OCI-LY1 (cell line): ENCODE results near the gene SEMA5A.

Experiments used
- H2AFZ ChIP-seq: fragments of 200-600 bp; sonication (generic), shearing (Covaris generic); 2 replicates; pipeline ENCODE4 v1.6.0; 2014; ENCODE audit warnings: antibody characterized with exemption, mild to moderate bottlenecking, low read length
- H3F3A ChIP-seq: fragments of 200-600 bp; sonication (generic), shearing (Covaris generic); 2 replicates; pipeline ENCODE4 v1.6.0; 2014; ENCODE audit warnings: mild to moderate bottlenecking, antibody characterized with exemption, low read length, moderate library complexity; ENCODE audit not compliant: insufficient read depth
- H3K27ac ChIP-seq: fragments of 200-600 bp; sonication (generic); 2 replicates; pipeline ENCODE4 v1.5.1; 2014; ENCODE audit warnings: low read length, mixed run types, mild to moderate bottlenecking, low read depth; ENCODE audit not compliant: poor library complexity, severe bottlenecking
- H3K27me3 ChIP-seq: fragments of 200-600 bp; sonication (generic); 2 replicates; pipeline ENCODE4 v1.6.0; 2014; ENCODE audit warnings: antibody characterized with exemption, mild to moderate bottlenecking, low read length, moderate library complexity; ENCODE audit not compliant: insufficient read depth
- H3K36me3 ChIP-seq: fragments of 200-600 bp; sonication (generic); 2 replicates; pipeline ENCODE4 v1.6.1; 2014; ENCODE audit warnings: mild to moderate bottlenecking, antibody characterized with exemption, low read length, moderate library complexity, mixed read lengths; ENCODE audit not compliant: insufficient read depth
- H3K4me1 ChIP-seq: fragments of 200-600 bp; sonication (generic); 2 replicates; pipeline ENCODE4 v1.5.1; 2014; ENCODE audit warnings: mild to moderate bottlenecking, low read length, moderate library complexity; ENCODE audit not compliant: insufficient read depth, severe bottlenecking
- H3K4me2 ChIP-seq: fragments of 200-600 bp; sonication (generic), shearing (Covaris generic); 2 replicates; pipeline ENCODE4 v1.6.1; 2014; ENCODE audit warnings: low read length
- H3K4me3 ChIP-seq: fragments of 200-600 bp; sonication (generic); 2 replicates; pipeline ENCODE4 v1.5.1; 2014; ENCODE audit warnings: low read length, low read depth, mild to moderate bottlenecking, mixed read lengths; ENCODE audit not compliant: poor library complexity, severe bottlenecking
- H3K79me2 ChIP-seq: fragments of 200-600 bp; shearing (Covaris generic); 2 replicates; pipeline ENCODE4 v1.6.1; 2016; ENCODE audit warnings: mixed run types, low read length, mixed read lengths; ENCODE audit not compliant: insufficient read depth
- H3K9ac ChIP-seq: fragments of 200-600 bp; sonication (generic), shearing (Covaris generic); 2 replicates; pipeline ENCODE4 v1.6.1; 2014; ENCODE audit warnings: mild to moderate bottlenecking, low read length, mixed read lengths
- H3K9me2 ChIP-seq: fragments of 200-600 bp; sonication (generic), shearing (Covaris generic); 2 replicates; pipeline ENCODE4 v1.6.1; 2014; ENCODE audit warnings: low read depth, mild to moderate bottlenecking, low read length, mixed read lengths
- H3K9me3 ChIP-seq: fragments of 200-600 bp; shearing (Covaris generic); 2 replicates; pipeline ENCODE4 v1.6.1; 2014; ENCODE audit warnings: low read length, mixed read lengths
- H4K20me1 ChIP-seq: fragments of 200-600 bp; sonication (generic), shearing (Covaris generic); 2 replicates; pipeline ENCODE4 v1.6.0; 2016; ENCODE audit warnings: mild to moderate bottlenecking, low read length; ENCODE audit not compliant: insufficient read depth
- EZH2 ChIP-seq: fragments of 200-600 bp; sonication (generic), shearing (Covaris generic); IDR thresholded peaks from 2 replicates; pipeline ENCODE4 v1.8.0; 2017; ENCODE audit warnings: borderline replicate concordance, mixed run types, mild to moderate bottlenecking, antibody characterized with exemption, low read length, moderate library complexity, mixed read lengths
- TF ChIP-seq, protein P1 (sequence below): fragments of 200-600 bp; sonication (generic), shearing (Covaris generic); IDR thresholded peaks from 2 replicates; pipeline ENCODE4 v1.5.1; 2017; ENCODE audit warnings: mild to moderate bottlenecking, antibody characterized with exemption, low read length, moderate library complexity, mixed read lengths

SEMA5A gene

GRCh38 chr5:9329125-9329524 is 216.8 kb downstream of the SEMA5A start:
- TF ChIP-seq EZH2: no peak
- TF ChIP-seq, protein P1, sequence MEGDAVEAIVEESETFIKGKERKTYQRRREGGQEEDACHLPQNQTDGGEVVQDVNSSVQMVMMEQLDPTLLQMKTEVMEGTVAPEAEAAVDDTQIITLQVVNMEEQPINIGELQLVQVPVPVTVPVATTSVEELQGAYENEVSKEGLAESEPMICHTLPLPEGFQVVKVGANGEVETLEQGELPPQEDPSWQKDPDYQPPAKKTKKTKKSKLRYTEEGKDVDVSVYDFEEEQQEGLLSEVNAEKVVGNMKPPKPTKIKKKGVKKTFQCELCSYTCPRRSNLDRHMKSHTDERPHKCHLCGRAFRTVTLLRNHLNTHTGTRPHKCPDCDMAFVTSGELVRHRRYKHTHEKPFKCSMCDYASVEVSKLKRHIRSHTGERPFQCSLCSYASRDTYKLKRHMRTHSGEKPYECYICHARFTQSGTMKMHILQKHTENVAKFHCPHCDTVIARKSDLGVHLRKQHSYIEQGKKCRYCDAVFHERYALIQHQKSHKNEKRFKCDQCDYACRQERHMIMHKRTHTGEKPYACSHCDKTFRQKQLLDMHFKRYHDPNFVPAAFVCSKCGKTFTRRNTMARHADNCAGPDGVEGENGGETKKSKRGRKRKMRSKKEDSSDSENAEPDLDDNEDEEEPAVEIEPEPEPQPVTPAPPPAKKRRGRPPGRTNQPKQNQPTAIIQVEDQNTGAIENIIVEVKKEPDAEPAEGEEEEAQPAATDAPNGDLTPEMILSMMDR: no peak
- H3K27ac ChIP-seq: no peak overlapping the region

GRCh38 chr5:9325549-9325948 is 220.3 kb downstream of the SEMA5A start:
- TF ChIP-seq, protein P1: no peak
- no peak for TF ChIP-seq EZH2
- no peaks in the 10 kb centered on the region for H4K20me1 ChIP-seq
- H3K79me2 ChIP-seq: no peaks in the 10 kb centered on the region
- no peak overlapping the region for H2AFZ ChIP-seq
- H3K27me3 ChIP-seq: no peaks in the 10 kb centered on the region
- no peak overlapping the region for H3K4me3 ChIP-seq
- H3K4me2 ChIP-seq: no peak overlapping the region
- H3K27ac ChIP-seq: no peak overlapping the region
- no peaks in the 10 kb centered on the region for H3F3A ChIP-seq
- H3K4me1 ChIP-seq: no peaks in the 10 kb centered on the region
- no peaks in the 10 kb centered on the region for H3K9me3 ChIP-seq
- H3K36me3 ChIP-seq: no peaks in the 10 kb centered on the region
- H3K9me2 ChIP-seq: no peaks in the 10 kb centered on the region
- H3K9ac ChIP-seq: no peak overlapping the region

More at GRCh38 chr5:9329125-9329524, 216.8 kb downstream of the SEMA5A start:
- no peak overlapping the region for H3K4me3 ChIP-seq
- no peaks in the 10 kb centered on the region for H3K4me1 ChIP-seq
- no peaks in the 10 kb centered on the region for H3F3A ChIP-seq
- no peaks in the 10 kb centered on the region for H3K9me2 ChIP-seq
- H3K27me3 ChIP-seq: no peaks in the 10 kb centered on the region
- H3K79me2 ChIP-seq: no peaks in the 10 kb centered on the region
- no peak overlapping the region for H3K9ac ChIP-seq
- H2AFZ ChIP-seq: no peak overlapping the region
- H3K9me3 ChIP-seq: no peaks in the 10 kb centered on the region
- no peak overlapping the region for H3K4me2 ChIP-seq
- no peaks in the 10 kb centered on the region for H3K36me3 ChIP-seq
- H4K20me1 ChIP-seq: no peaks in the 10 kb centered on the region

DNA sequence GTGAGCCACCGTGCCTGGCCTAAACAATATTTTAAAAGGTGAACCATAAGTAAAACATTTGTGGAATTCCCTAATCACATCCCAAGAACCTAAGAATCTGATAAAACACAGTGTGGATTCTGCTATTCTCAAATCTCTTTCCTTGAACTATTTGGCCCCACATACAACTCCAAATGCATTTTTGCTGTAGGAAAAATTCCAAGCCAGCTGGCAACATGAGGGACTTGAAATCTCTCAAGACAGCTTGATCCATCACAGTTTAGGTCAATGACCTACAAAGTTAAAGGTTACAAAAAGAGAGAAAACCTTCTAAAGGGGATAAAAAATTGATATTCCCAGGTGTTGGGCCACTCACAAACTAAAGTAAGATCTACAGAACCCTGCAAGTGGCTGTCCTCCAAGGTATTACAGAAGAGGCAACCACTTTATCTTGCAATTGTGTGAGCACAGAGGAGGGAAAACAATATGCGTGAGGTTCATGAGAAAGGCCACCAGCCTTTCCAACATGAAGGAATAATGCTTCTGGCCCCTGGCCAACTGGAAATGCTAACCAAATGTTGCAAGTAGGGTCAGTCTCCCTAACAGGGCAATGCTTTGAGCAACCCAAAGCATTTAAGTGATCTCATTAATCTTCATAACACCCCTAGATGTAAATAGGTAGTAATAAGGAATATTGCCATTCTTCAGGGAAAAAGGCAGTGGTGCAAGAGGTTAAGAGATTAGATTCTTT is 221.4 kb downstream of the SEMA5A start:
- H4K20me1 ChIP-seq: no peaks in the 10 kb centered on the region

More for the DNA sequence above, 221.4 kb downstream of the SEMA5A start:
- H3K27me3 ChIP-seq: no peaks in the 10 kb centered on the region
- H3K9me2 ChIP-seq: no peaks in the 10 kb centered on the region
- H3K4me3 ChIP-seq: no peak overlapping the region
- no peaks in the 10 kb centered on the region for H3K36me3 ChIP-seq
- TF ChIP-seq EZH2: no peak
- TF ChIP-seq, protein P1: no peak
- no peaks in the 10 kb centered on the region for H3F3A ChIP-seq
- H3K79me2 ChIP-seq: no peaks in the 10 kb centered on the region
- H3K27ac ChIP-seq: no peak overlapping the region
- no peak overlapping the region for H3K4me2 ChIP-seq
- no peaks in the 10 kb centered on the region for H3K9me3 ChIP-seq
- no peak overlapping the region for H2AFZ ChIP-seq
- no peaks in the 10 kb centered on the region for H3K4me1 ChIP-seq
- H3K9ac ChIP-seq: no peak overlapping the region
